Common myeloid progenitor, CD34-positive (primary cell): Measurements from ENCODE around the gene GPN1.
"Not testable (repeated sequence)": the region's sequence is repeated elsewhere in the genome, so short reads cannot be mapped to it uniquely, and the experiment has no call there.

Source experiments
- CTCF ChIA-PET: fragments of 350-600 bp; sonication (Branson Sonifier 250); formaldehyde crosslinking; loops from one replicate; lab custom pipeline; 2021; ENCODE audit warnings: antibody characterized with exemption; lab: Charles Lee
- POLR2A ChIA-PET: fragments of 350-600 bp; sonication (Branson Sonifier 250); formaldehyde crosslinking; loops from one replicate; lab custom pipeline; 2021; ENCODE audit warnings: antibody characterized with exemption; lab: Charles Lee
- DNase-seq, 3 donors: peaks; one replicate each; pipeline versions ENCODE4 v3.0.0 to v3.0.0-alpha.2; 2013
- H3K27ac ChIP-seq, 2 experiments: 1 replicate in 1 of 2; 2 replicates in 1 of 2; pipeline ENCODE4 v1.7.0; 2013; ENCODE audit warnings: inconsistent platforms in 2 of 2, low read length in 2 of 2, mild to moderate bottlenecking in 2 of 2, low read depth in 1 of 2, moderate library complexity in 1 of 2; ENCODE audit not compliant: severe bottlenecking in 2 of 2, insufficient read depth in 1 of 2, poor library complexity in 1 of 2
- H3K27me3 ChIP-seq, 5 experiments: replicated peaks in 2 of 5; 1 replicate in 3 of 5; 2 replicates in 2 of 5; pipeline versions ENCODE4 v1.6.1 to v1.7.0; 2013; ENCODE audit warnings: low read length in 4 of 5, mild to moderate bottlenecking in 2 of 5, moderate library complexity in 2 of 5, inconsistent platforms in 1 of 5; ENCODE audit not compliant: insufficient read depth in 5 of 5, control insufficient read depth in 4 of 5
- H3K36me3 ChIP-seq, 4 experiments: 1 replicate in 2 of 4; 2 replicates in 2 of 4; pipeline versions ENCODE4 v1.6.1 to v1.7.0; 2013; ENCODE audit warnings: low read length in 3 of 4, control low read depth in 1 of 4, mild to moderate bottlenecking in 1 of 4; ENCODE audit not compliant: control insufficient read depth in 4 of 4, insufficient read depth in 4 of 4
- H3K4me1 ChIP-seq, 4 experiments: 1 replicate in 3 of 4; 2 replicates in 1 of 4; pipeline versions ENCODE4 v1.6.1 to v1.7.1; 2013; ENCODE audit warnings: low read length in 3 of 4, mild to moderate bottlenecking in 3 of 4, control low read depth in 1 of 4, inconsistent platforms in 1 of 4, moderate library complexity in 1 of 4; ENCODE audit not compliant: control insufficient read depth in 4 of 4, insufficient read depth in 4 of 4; ENCODE audit errors: control extremely low read depth in 1 of 4
- H3K4me3 ChIP-seq, 7 experiments: 1 replicate in 4 of 7; 2 replicates in 3 of 7; pipeline versions ENCODE4 v1.5.1 to v1.7.0; 2013; ENCODE audit warnings: mild to moderate bottlenecking in 7 of 7, low read length in 6 of 7, moderate library complexity in 6 of 7, inconsistent platforms in 2 of 7, low read depth in 2 of 7, control low read depth in 1 of 7; ENCODE audit not compliant: insufficient read depth in 4 of 7, control insufficient read depth in 1 of 7; ENCODE audit errors: extremely low read depth in 1 of 7
- H3K9me3 ChIP-seq, 5 experiments: 1 replicate in 4 of 5; 2 replicates in 1 of 5; pipeline versions ENCODE4 v1.6.1 to v1.7.1; 2013; ENCODE audit warnings: low read length in 4 of 5, mild to moderate bottlenecking in 2 of 5, inconsistent platforms in 1 of 5, low read depth in 1 of 5, moderate library complexity in 1 of 5; ENCODE audit not compliant: control insufficient read depth in 4 of 5, insufficient read depth in 2 of 5; ENCODE audit errors: control extremely low read depth in 1 of 5
- WGBS: methylation state at CpG from one replicate; pipeline ENCODE4 v1.1.5; 2013; ENCODE audit not compliant: insufficient coverage; 5-methylcytosine and 5-hydroxymethylcytosine counted together

The GPN1 gene

DNA sequence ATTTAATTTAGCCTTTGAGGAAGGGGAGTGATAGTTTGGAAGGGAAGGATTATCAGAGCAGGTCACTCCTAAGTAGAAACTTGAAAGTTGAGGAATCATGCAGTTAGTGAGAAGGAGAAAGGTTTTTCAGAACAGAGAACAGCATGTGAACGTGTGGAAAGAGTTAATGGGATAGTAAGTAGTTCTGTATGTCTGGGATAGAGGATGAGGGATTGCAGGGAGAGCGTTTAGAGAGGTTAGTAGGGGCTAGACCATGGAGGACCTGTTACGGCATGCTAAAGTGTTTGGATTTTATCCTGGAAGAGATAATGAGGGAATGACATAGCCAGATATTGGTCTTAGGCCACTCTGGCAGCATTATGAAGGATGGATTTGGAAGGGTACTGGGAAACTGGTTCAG, 44.3 kb upstream of the GPN1 start:
- Histone ChIP-seq H3K36me3 (no peaks in the 10 kb centered on the region), H3K27me3 (no peaks in the 10 kb centered on the region), H3K4me1 (peaks cover 9 to 29% (median 15%) of the 10 kb centered on the region in 4 experiments), H3K27ac (no peak overlapping the region), H3K9me3 (peaks cover 0 to 14% (median 2%) of the 10 kb centered on the region in 5 experiments), H3K4me3 (peak overlapping the region in 1 of 7 experiments; percentile 84)
- DNase-seq = no peak
- ChIA-PET POLR2A (no interaction called here), CTCF (interaction anchor here (1.0 to 1.5 kb wide), 2 partner anchors 12 to 79 kb away, joined by 3 to 5 read pairs; partner anchors contain the start of gene SUPT7L)
- 100% methylated on average over 3 of the region's 3 CpGs for WGBS

DNA sequence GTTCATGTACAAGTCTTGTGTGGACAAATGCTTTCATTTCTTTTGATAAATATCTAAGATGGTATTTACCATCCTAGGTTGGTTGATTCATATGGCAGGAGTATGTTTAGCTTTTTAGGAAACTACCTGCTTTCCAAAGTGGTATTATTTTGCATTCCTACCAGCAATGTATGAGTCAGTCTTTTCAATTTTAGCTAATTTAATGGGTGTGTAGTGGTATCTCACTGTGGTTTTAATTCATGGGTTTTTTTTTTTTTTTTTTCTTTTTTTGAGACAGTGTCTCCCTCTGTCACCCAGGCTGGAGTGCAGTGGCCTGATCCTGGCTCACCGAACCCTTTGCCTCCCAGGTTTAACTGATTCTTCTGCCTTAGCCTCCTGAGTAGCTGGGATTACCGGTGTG, 41.8 kb upstream of the GPN1 start:
- DNase-seq = no peak
- CTCF ChIA-PET = no interaction called here
- H3K9me3 ChIP-seq = peaks cover 5 to 29% (median 8%) of the 10 kb centered on the region in 5 experiments
- WGBS = no CpG with 5 or more reads among the region's 2 CpGs
- no peak overlapping the region for H3K4me3 ChIP-seq
- POLR2A ChIA-PET = no interaction called here
- peaks cover 0 to 2% (median 0%) of the 10 kb centered on the region in 4 experiments for H3K36me3 ChIP-seq
- no peak overlapping the region for H3K27ac ChIP-seq
- H3K4me1 ChIP-seq = peaks cover 9 to 29% (median 15%) of the 10 kb centered on the region in 4 experiments
- H3K27me3 ChIP-seq = no peaks in the 10 kb centered on the region

DNA sequence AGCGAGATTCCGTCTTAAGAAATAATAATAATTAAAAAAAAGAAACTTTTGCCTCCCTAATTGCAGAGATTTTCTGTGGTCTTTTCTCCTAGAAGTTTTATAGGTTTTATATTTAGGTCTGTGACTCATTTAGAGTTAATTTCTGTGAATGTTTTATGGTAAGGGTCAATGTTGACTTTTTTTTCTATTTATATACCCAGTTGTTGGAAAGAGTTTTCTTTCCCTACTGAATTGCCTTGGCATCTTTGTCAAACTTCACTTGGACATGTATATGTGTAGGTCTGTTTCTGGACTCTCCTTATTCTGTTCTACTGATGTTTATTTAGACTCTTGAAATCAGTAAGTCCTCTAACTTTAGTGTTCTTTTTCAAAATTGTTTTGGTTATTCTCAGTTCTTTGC, 40.5 kb upstream of the GPN1 start:
- Histone ChIP-seq H3K36me3 (peaks cover 0 to 3% (median 0%) of the 10 kb centered on the region in 4 experiments), H3K27me3 (no peaks in the 10 kb centered on the region), H3K4me3 (no peak overlapping the region), H3K27ac (no peak overlapping the region), H3K4me1 (peaks cover 6 to 18% (median 13%) of the 10 kb centered on the region in 4 experiments), H3K9me3 (peaks cover 6 to 40% (median 10%) of the 10 kb centered on the region in 5 experiments)
- CTCF ChIA-PET = no interaction called here
- whole genome bisulfite sequencing = no CpG with 5 or more reads among the region's 2 CpGs
- POLR2A ChIA-PET = no interaction called here
- no peak for DNase-seq

DNA sequence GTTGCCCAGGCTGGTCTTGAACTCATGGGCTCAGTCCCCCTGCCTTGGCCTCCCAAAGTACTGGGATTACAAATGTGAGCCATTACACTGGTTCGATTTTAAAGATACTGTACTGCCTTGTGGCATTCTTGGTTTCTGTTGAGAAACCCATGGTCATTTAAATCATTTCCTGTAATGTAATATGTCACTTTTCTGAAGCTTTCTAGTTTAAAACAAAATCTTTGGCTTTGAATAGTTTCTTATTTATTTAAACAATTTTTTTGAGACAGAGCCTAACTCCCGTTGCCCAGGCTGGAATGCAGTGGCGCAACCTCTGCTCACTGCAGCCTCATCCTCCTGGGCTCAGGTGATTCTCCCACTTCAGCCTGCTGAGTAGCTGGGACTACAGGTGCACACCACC, 37.1 kb upstream of the GPN1 start:
- peaks cover 0 to 18% (median 3%) of the 10 kb centered on the region in 4 experiments for H3K36me3 ChIP-seq
- H3K9me3 ChIP-seq = peaks cover 10 to 54% (median 25%) of the 10 kb centered on the region in 5 experiments
- no peak overlapping the region for H3K4me3 ChIP-seq
- no peak overlapping the region for H3K27ac ChIP-seq
- 100% methylated on average over 2 of the region's 3 CpGs for WGBS
- no peaks in the 10 kb centered on the region for H3K27me3 ChIP-seq
- no peak for DNase-seq
- CTCF ChIA-PET = no interaction called here
- H3K4me1 ChIP-seq = no peaks in the 10 kb centered on the region
- POLR2A ChIA-PET = no interaction called here

DNA sequence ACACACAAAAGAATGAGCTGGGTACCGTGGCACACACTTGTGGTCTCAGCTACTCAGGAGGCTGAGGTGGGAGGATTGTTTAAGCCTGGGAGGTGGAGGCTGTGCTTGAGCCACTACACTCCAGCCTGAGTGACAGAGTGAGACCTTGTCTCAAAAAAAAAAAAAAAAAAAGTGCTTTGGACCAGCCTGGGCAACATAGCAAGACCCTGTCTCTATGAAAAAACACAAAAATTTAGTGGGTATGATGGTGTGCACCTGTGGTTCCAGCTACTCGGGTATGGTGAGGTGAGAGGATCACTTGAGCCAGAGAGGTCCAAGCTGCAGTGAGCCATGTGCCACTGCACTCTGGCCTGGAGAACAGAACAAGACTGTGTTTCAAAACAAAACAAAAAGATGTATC, 35.6 kb upstream of the GPN1 start:
- WGBS = 100% methylated on average over 1 of the region's 2 CpGs
- CTCF ChIA-PET = interaction anchor here (1.0 kb wide), 1 partner anchor 11 kb away, joined by 3 read pairs; no protein-coding TSS in a partner anchor

DNA sequence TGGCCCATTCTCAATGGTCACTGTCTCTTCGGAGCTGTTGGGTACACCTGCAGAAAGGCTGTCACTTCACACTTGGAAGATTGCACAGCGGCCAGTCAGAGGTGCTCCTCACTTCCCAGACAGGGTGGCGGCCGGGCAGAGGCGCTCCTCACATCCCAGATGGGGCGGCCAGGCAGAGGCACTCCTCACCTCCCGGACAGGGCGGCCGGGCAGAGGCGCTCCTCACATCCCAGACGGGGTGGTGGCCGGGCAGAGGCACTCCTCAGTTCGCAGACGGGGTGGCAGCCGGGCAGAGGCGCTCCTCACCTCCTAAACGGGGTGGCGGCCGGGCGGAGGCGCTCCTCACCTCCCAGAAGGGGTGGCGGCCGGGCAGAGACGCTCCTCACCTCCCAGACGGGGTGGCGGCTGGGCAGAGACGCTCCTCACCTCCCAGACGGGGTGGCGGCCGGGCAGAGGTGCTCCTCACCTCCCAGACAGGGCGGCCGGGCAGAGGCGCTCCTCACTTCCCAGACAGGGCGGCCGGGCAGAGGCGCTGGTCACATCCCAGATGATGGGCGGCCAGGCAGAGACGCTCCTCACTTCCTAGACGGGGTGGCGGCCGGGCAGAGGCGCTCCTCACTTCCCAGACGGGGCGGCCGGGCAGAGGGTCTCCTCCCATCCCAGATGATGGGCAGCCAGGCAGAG, 34.7 kb upstream of the GPN1 start:
- Histone ChIP-seq H3K9me3 (peaks cover 3 to 45% (median 25%) of the 10 kb centered on the region in 5 experiments), H3K36me3 (peaks cover 0 to 22% (median 5%) of the 10 kb centered on the region in 4 experiments)
- H3K27ac ChIP-seq, POLR2A ChIA-PET, H3K4me3 ChIP-seq, H3K4me1 ChIP-seq, DNase-seq, H3K27me3 ChIP-seq: not testable (repeated sequence)
- 99% methylated on average over 37 of the region's 45 CpGs for WGBS
- CTCF ChIA-PET = interaction anchor here (1.0 kb wide), 2 partner anchors 9 to 10 kb away, joined by 3 to 4 read pairs; no protein-coding TSS in a partner anchor

More for the DNA sequence above, 35.6 kb upstream of the GPN1 start:
- no peaks in the 10 kb centered on the region for H3K4me1 ChIP-seq
- POLR2A ChIA-PET = no interaction called here
- H3K27ac ChIP-seq = no peak overlapping the region
- DNase-seq = no peak
- H3K4me3 ChIP-seq = no peak overlapping the region
- no peaks in the 10 kb centered on the region for H3K27me3 ChIP-seq
- peaks cover 8 to 53% (median 25%) of the 10 kb centered on the region in 5 experiments for H3K9me3 ChIP-seq
- peaks cover 0 to 18% (median 5%) of the 10 kb centered on the region in 4 experiments for H3K36me3 ChIP-seq

DNA sequence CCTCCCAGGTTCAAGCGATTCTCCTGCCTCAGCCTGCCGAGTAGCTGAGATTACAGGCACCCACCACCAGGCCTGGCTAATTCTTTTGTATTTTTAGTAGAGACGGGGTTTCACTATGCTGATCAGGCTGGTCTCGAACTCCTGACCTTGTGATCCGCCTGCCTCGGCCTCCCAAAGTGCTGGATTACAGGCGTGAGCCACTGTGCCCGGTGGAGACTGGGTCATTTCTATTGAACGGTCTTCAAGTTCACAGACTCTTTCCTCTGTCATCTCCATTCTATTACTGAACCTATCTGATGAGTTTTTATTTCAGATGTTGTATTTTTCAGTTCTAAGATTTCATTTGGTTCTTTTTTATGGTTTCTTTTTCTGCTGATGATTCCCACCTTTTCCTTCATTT, 33.4 kb upstream of the GPN1 start:
- H3K4me1 ChIP-seq, H3K4me3 ChIP-seq, H3K27me3 ChIP-seq, POLR2A ChIA-PET, H3K27ac ChIP-seq: not testable (repeated sequence)
- Histone ChIP-seq H3K9me3 (peaks cover 0 to 36% (median 25%) of the 10 kb centered on the region in 5 experiments), H3K36me3 (peaks cover 8 to 34% (median 12%) of the 10 kb centered on the region in 4 experiments)
- CTCF ChIA-PET = interaction anchor here (1.0 kb wide), 1 partner anchor 10 kb away, joined by 4 read pairs; no protein-coding TSS in a partner anchor
- peak in 1 of 3 donors; percentile 8 for DNase-seq
- WGBS = 98% methylated on average over 8 of the region's 9 CpGs
